GM21390 (cell line): ENCODE results near the gene FXYD1.

Experiments
- ATAC-seq: cut with Tn5 transposase; IDR thresholded peaks from one replicate; pipeline ENCODE4 v1.9.1; 2021; ENCODE audit not compliant: unreplicated experiment

The FXYD1 gene

DNA sequence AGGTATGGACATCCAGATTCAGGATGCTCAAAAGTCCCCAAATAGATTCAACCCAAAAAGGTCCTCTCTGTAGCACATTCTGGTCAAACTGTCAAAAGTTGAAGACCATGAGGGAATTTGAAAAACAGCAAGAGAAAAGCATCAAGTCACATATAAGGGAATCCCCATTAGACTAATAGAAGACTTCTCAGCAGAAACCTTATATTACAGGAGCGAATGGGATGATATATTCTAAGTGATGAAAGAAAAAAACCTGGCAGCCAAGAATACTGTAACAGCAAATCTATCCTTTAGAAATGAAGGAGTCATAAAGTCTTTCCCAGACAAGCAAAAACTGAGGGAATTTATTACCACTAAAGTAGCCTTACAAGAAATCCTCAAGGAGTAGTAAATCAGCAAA is 45.6 kb downstream of the FXYD1 start:
- no peak for ATAC-seq

DNA sequence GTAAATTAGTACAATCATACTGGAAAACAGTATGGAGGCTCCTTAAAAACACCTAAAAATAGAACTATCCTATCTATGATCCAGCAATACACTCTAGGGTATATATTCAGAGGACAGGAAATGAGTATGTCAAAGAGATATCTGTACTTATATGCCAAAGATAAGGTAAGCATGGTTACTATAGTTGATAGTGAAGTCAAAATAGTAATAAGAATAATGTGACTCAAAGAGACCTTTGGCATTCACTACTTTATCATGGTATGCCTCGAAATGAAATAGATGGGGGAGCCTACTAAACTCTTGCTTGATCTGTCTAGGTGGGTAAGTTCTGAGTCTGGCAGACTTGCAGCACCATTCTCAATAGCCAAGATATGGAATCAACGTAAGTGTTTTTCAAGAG is 46.3 kb downstream of the FXYD1 start:
- no peak for ATAC-seq
